Naive B cell (primary cell): ENCODE data around the gene LAMA2. TPM values are rescaled to one million over a fixed set of nuclear protein-coding genes. Genes with fewer than 3 reads are reported as not detected.

Experiments
- ATAC-seq, 2 donors: fragments of 150-1000 bp; cut with Tn5 transposase; 2 replicates each; pipeline ENCODE4 v1.10.0; 2021; ENCODE audit warnings: low read depth in 2 of 2, mild to moderate bottlenecking in 2 of 2, moderate library complexity in 2 of 2
- DNase-seq: peaks from one replicate; pipeline ENCODE4 v3.0.0; 2022
- H3K27ac Mint-ChIP-seq, 6 donors: one replicate each; pipeline ENCODE4 v1.8.0; 2020 to 2022; ENCODE audit warnings: mild to moderate bottlenecking in 6 of 6, mixed read lengths in 6 of 6, moderate library complexity in 5 of 6, inconsistent platforms in 2 of 6
- H3K27me3 Mint-ChIP-seq, 3 donors: one replicate each; pipeline ENCODE4 v1.8.0; 2021 to 2022; ENCODE audit warnings: mixed read lengths in 3 of 3, mild to moderate bottlenecking in 1 of 3
- H3K36me3 Mint-ChIP-seq, 2 donors: one replicate each; pipeline ENCODE4 v1.8.0; 2020 to 2022; ENCODE audit warnings: mixed read lengths in 2 of 2, inconsistent platforms in 1 of 2, mild to moderate bottlenecking in 1 of 2
- H3K4me1 Mint-ChIP-seq, 3 donors: one replicate each; pipeline ENCODE4 v1.8.0; 2020 to 2022; ENCODE audit warnings: mixed read lengths in 3 of 3, inconsistent platforms in 1 of 3, mild to moderate bottlenecking in 1 of 3, moderate library complexity in 1 of 3
- H3K4me3 Mint-ChIP-seq, 8 donors: one replicate each; pipeline ENCODE4 v1.8.0; 2020 to 2022; ENCODE audit warnings: mild to moderate bottlenecking in 8 of 8, mixed read lengths in 8 of 8, moderate library complexity in 8 of 8, inconsistent platforms in 2 of 8
- H3K9me3 Mint-ChIP-seq, 7 donors: one replicate each; pipeline ENCODE4 v1.8.0; 2020 to 2022; ENCODE audit warnings: mixed read lengths in 7 of 7, mild to moderate bottlenecking in 5 of 7, inconsistent platforms in 2 of 7, moderate library complexity in 1 of 7
- polyA plus RNA-seq, 6 donors: library from polyadenylated mRNA; unstranded; fragments of 300-500 nt; fragmentation: Illumina TruSeq; gene quantifications; one replicate each; pipeline ENCODE4 v1.2.3, GENCODE V29; 2021; ENCODE audit warnings: low read depth in 6 of 6

LAMA2 gene
- polyA plus RNA-seq, 6 donors from 2014 or later = 0.28 TPM; not detected in 5

GRCh38 chr6:129491436-129491835, 608.5 kb downstream of the LAMA2 start:
- no peak for DNase-seq
- H3K4me1 Mint-ChIP-seq = peaks cover 14 to 19% (median 15%) of the 10 kb centered on the region in 3 donors
- H3K4me3 Mint-ChIP-seq = peak overlapping the region in 6 of 8 donors; percentile 16 to 87 (median 80)
- peak overlapping the region in 4 of 6 donors; percentile 87 to 98 (median 94) for H3K27ac Mint-ChIP-seq
- ATAC-seq = no peak
- H3K27me3 Mint-ChIP-seq = no peaks in the 10 kb centered on the region
- no peaks in the 10 kb centered on the region for H3K36me3 Mint-ChIP-seq
- H3K9me3 Mint-ChIP-seq = no peaks in the 10 kb centered on the region

- peak overlapping the region in 1 of 6 donors; percentile 64 for H3K27ac Mint-ChIP-seq
- H3K27me3 Mint-ChIP-seq = no peaks in the 10 kb centered on the region
- peaks cover 14 to 19% (median 15%) of the 10 kb centered on the region in 3 donors for H3K4me1 Mint-ChIP-seq
- DNase-seq (no peak), ATAC-seq (no peak)
- no peaks in the 10 kb centered on the region for H3K9me3 Mint-ChIP-seq
- no peak overlapping the region for H3K4me3 Mint-ChIP-seq
- H3K36me3 Mint-ChIP-seq = no peaks in the 10 kb centered on the region
Measured at GRCh38 chr6:129492260-129492659, 609.3 kb downstream of the LAMA2 start.

DNA sequence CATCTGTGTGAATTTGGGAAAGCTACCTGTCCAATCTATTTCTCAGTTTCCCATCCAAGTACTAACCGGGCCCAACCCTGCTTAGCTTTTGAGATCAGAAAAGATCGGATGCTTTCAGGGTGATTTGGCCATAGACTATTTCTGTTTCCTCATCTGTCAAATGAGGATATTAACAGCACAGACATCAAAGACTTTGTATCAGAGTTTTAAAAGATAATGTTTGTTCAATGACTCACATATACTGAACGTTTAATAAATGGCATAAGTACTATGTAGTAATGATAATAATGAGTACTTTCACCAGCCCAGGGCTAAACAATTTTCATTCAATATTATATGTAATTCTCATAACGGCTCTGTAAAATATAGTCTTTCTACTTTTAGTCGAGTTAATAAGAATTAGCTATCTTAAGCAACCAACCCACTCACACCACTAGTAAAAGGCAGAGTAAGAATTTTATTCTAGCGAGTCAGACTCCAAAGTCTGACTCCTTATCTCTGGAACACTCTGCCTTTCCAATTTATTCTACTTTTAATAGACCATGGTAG, 610.5 kb downstream of the LAMA2 start:
- no peak overlapping the region for H3K4me3 Mint-ChIP-seq
- ATAC-seq = no peak
- peaks cover 14 to 19% (median 15%) of the 10 kb centered on the region in 3 donors for H3K4me1 Mint-ChIP-seq
- no peaks in the 10 kb centered on the region for H3K36me3 Mint-ChIP-seq
- no peak for DNase-seq
- peak overlapping the region in 1 of 6 donors; percentile 36 for H3K27ac Mint-ChIP-seq
- no peaks in the 10 kb centered on the region for H3K9me3 Mint-ChIP-seq
- no peaks in the 10 kb centered on the region for H3K27me3 Mint-ChIP-seq

- H3K4me3 Mint-ChIP-seq = no peak overlapping the region
- H3K27ac Mint-ChIP-seq = no peak overlapping the region
- peaks cover 19 to 24% (median 19%) of the 10 kb centered on the region in 3 donors for H3K4me1 Mint-ChIP-seq
- ATAC-seq (no peak), DNase-seq (no peak)
- peaks cover 0 to 4% (median 0%) of the 10 kb centered on the region in 3 donors for H3K27me3 Mint-ChIP-seq
- no peaks in the 10 kb centered on the region for H3K36me3 Mint-ChIP-seq
- no peaks in the 10 kb centered on the region for H3K9me3 Mint-ChIP-seq
Measured at GRCh38 chr6:129494099-129494498, 611.2 kb downstream of the LAMA2 start.

- no peaks in the 10 kb centered on the region for H3K36me3 Mint-ChIP-seq
- H3K27ac Mint-ChIP-seq = no peak overlapping the region
- H3K4me3 Mint-ChIP-seq = no peak overlapping the region
- no peak for ATAC-seq
- H3K4me1 Mint-ChIP-seq = peaks cover 16 to 27% (median 23%) of the 10 kb centered on the region in 3 donors
- no peaks in the 10 kb centered on the region for H3K9me3 Mint-ChIP-seq
- DNase-seq = no peak
- H3K27me3 Mint-ChIP-seq = peaks cover 0 to 4% (median 0%) of the 10 kb centered on the region in 3 donors
Measured at GRCh38 chr6:129494586-129494985, 611.6 kb downstream of the LAMA2 start.

DNA sequence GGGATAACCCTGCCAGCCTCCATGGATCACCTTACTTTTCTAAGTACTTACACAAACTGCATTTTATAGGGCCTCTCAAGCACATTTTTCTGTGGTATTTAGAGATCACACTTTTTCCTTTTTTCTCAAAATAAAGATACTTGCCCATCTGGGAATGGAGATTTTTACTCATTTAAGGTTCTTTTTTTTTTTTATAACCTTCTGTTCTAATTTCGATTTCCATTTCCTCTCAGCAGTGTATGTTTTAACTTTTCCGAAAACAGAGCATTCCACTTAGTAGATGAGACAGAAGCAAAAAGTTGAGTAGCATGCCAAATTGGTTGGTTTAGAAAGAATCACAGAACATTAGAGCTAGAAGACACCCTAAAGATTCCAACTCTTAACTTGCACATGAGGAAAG, 612.7 kb downstream of the LAMA2 start:
- Mint-ChIP-seq H3K36me3 (no peaks in the 10 kb centered on the region), H3K27me3 (peaks cover 0 to 4% (median 0%) of the 10 kb centered on the region in 3 donors), H3K9me3 (no peaks in the 10 kb centered on the region), H3K27ac (peak overlapping the region in 1 of 6 donors; percentile 77), H3K4me1 (peaks cover 10 to 18% (median 17%) of the 10 kb centered on the region in 3 donors), H3K4me3 (no peak overlapping the region)
- ATAC-seq (no peak), DNase-seq (no peak)

- H3K36me3 Mint-ChIP-seq = no peaks in the 10 kb centered on the region
- H3K4me1 Mint-ChIP-seq = peaks cover 5 to 10% (median 10%) of the 10 kb centered on the region in 3 donors
- no peak for DNase-seq
- no peak overlapping the region for H3K27ac Mint-ChIP-seq
- H3K4me3 Mint-ChIP-seq = no peak overlapping the region
- no peak for ATAC-seq
- no peaks in the 10 kb centered on the region for H3K9me3 Mint-ChIP-seq
- peaks cover 0 to 4% (median 0%) of the 10 kb centered on the region in 3 donors for H3K27me3 Mint-ChIP-seq
Measured at GRCh38 chr6:129497481-129498441, 614.8 kb downstream of the LAMA2 start.

DNA sequence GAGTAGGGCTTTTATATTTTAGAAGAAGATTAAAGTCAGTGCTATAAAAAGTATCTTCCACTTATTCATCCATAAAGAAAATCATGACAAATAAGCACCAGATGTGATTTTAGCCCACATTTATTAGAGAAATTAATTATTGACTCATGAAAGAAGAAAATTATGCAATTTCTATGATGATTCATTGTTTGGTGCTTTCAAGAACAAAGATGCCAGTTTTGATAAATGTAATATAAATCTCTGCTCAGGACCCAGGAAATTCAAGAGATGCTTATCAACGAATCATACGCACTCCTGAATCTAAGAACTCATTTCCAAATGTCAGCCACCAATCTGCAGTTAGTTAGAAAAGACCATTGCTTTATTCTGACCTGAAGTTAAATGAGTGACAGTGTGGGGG, 615.6 kb downstream of the LAMA2 start:
- peak overlapping the region in 2 of 8 donors; percentile 36 to 69 for H3K4me3 Mint-ChIP-seq
- no peak for ATAC-seq
- no peak for DNase-seq
- peaks cover 0 to 4% (median 0%) of the 10 kb centered on the region in 3 donors for H3K27me3 Mint-ChIP-seq
- peaks cover 5 to 10% (median 10%) of the 10 kb centered on the region in 3 donors for H3K4me1 Mint-ChIP-seq
- no peaks in the 10 kb centered on the region for H3K36me3 Mint-ChIP-seq
- no peaks in the 10 kb centered on the region for H3K9me3 Mint-ChIP-seq
- H3K27ac Mint-ChIP-seq = no peak overlapping the region

DNA sequence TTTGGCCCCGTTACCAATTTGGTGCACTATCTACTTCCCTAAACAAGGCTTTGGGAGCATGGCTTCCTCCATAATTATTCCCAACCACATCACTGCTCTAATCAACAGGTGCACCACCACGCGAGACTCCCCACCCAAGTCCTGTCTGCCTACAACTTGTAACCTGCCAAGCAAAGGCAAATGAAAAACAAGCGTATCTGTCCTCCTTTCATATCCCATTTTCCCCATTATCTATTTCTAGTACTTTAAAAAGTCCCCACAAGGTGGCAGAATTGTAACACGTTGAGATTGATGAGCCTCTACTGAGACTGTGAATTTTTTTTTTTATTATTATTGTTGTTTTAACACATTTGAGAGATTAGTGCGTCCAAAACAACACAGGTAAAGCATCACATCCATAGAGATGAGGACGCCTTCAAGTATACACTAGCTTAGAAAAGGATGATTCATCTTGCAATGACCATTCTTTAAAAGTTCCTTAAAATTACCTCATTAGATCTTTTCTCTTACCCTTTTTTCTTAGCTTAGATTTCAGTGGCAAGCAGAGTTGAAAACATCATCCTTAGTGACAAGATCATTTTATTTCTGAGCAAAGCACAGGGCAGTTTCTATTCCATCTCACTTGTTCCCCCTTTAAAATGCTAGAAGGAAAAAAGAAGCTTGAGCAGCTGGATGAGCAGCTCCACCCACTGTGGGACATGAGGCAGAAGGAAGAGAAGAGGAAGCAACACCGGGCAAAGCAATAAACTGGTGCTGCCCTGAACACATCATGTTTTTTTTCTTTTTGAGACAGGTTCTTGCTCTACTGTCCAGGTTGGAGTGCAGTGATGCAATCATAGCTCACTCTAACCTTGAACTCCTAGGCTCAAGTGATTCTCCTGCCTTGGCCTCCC, 616.3 kb downstream of the LAMA2 start:
- Mint-ChIP-seq H3K27me3 (peaks cover 0 to 4% (median 0%) of the 10 kb centered on the region in 3 donors), H3K36me3 (no peaks in the 10 kb centered on the region), H3K9me3 (no peaks in the 10 kb centered on the region), H3K4me1 (peaks cover 5 to 10% (median 10%) of the 10 kb centered on the region in 3 donors), H3K27ac (peak overlapping the region in 2 of 6 donors; percentile 54 to 61), H3K4me3 (peak overlapping the region in 4 of 8 donors; percentile 19 to 69 (median 48))
- peak; percentile 86 to 90 for ATAC-seq
- DNase-seq = peak; percentile 54

- DNase-seq (no peak), ATAC-seq (no peak)
- Mint-ChIP-seq H3K36me3 (no peaks in the 10 kb centered on the region), H3K4me3 (no peak overlapping the region), H3K4me1 (peaks cover 5 to 10% (median 10%) of the 10 kb centered on the region in 3 donors), H3K9me3 (no peaks in the 10 kb centered on the region), H3K27me3 (peaks cover 0 to 4% (median 0%) of the 10 kb centered on the region in 3 donors), H3K27ac (peak overlapping the region in 1 of 6 donors; percentile 29)
Measured at GRCh38 chr6:129499843-129500219, 616.9 kb downstream of the LAMA2 start.

- no peak for DNase-seq
- H3K4me1 Mint-ChIP-seq = peaks cover 5 to 10% (median 10%) of the 10 kb centered on the region in 3 donors
- no peaks in the 10 kb centered on the region for H3K9me3 Mint-ChIP-seq
- peaks cover 0 to 4% (median 0%) of the 10 kb centered on the region in 3 donors for H3K27me3 Mint-ChIP-seq
- no peak overlapping the region for H3K4me3 Mint-ChIP-seq
- ATAC-seq = no peak
- H3K36me3 Mint-ChIP-seq = no peaks in the 10 kb centered on the region
- no peak overlapping the region for H3K27ac Mint-ChIP-seq
Measured at GRCh38 chr6:129500958-129501739, 618.2 kb downstream of the LAMA2 start.
